H1 (cell line): Measurements from ENCODE around the gene GREB1.

Source experiments
- JUN ChIP-seq: IDR thresholded peaks from 2 replicates; pipeline ENCODE4 v1.6.1; 2011; ENCODE audit warnings: low read depth, mild to moderate bottlenecking, improper control_type of control experiment, low read length
- TCF12 ChIP-seq: IDR thresholded peaks from 2 replicates; pipeline ENCODE4 v1.6.1; 2011; ENCODE audit warnings: low read depth, mild to moderate bottlenecking, low read length
- TF ChIP-seq, protein P1 (sequence below), 3 experiments: IDR thresholded peaks; 1 replicate in 2 of 3; 2 replicates in 1 of 3; pipeline versions ENCODE4 v1.5.1 to v1.6.1; 2011; ENCODE audit warnings: low read length in 3 of 3, mild to moderate bottlenecking in 3 of 3, inconsistent platforms in 2 of 3, low read depth in 1 of 3, moderate library complexity in 1 of 3; ENCODE audit not compliant: insufficient read depth in 1 of 3; ENCODE audit errors: control extremely low read depth in 1 of 3

DNA sequence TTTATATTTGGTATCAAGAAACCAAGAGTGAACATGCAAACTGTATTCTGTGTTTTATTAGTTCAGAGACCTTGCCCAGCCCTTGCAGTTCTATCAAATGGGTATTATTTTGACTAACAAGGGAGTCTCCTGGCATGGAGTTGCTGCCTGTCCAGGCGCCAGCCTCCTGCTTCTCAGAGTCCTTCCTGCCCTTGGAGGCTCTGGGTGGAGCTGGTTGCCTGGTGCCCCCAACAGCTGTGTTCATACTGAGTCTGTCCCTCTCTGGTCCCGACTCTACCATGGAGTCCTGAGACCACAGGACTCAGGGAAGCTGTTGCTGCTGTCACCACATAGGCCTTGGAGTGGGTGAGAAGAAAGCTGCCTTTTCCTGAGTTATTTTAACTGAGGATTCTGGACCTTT lies 26.3 kb upstream of the GREB1 start:
- TF ChIP-seq JUN = no peak
- TF ChIP-seq TCF12 = no peak
- TF ChIP-seq, protein P1, sequence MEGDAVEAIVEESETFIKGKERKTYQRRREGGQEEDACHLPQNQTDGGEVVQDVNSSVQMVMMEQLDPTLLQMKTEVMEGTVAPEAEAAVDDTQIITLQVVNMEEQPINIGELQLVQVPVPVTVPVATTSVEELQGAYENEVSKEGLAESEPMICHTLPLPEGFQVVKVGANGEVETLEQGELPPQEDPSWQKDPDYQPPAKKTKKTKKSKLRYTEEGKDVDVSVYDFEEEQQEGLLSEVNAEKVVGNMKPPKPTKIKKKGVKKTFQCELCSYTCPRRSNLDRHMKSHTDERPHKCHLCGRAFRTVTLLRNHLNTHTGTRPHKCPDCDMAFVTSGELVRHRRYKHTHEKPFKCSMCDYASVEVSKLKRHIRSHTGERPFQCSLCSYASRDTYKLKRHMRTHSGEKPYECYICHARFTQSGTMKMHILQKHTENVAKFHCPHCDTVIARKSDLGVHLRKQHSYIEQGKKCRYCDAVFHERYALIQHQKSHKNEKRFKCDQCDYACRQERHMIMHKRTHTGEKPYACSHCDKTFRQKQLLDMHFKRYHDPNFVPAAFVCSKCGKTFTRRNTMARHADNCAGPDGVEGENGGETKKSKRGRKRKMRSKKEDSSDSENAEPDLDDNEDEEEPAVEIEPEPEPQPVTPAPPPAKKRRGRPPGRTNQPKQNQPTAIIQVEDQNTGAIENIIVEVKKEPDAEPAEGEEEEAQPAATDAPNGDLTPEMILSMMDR (IDR thresholded peaks at IDR 0.05; ENCODE audit: control extremely low read depth in 1 of 3, insufficient read depth in 1 of 3, low read depth in 1 of 3, low read length in 3 of 3) = no peak
